Thyroid gland (tissue), 4 donors: ENCODE measurements around the gene DOK7. TPM values are rescaled to one million over a fixed set of nuclear protein-coding genes. Genes with fewer than 3 reads are reported as not detected.

Experiments used
- DNase-seq, 2 donors: peaks; one replicate each; pipeline ENCODE4 v3.0.0-alpha.2; 2019
- H3K27ac ChIP-seq, 3 donors: fragments of 200-600 bp; sonication (generic); 1 replicate in 2 of 3; 2 replicates in 1 of 3; pipeline ENCODE4 v1.5.1; 2016 to 2019; ENCODE audit warnings: mild to moderate bottlenecking in 1 of 3, moderate library complexity in 1 of 3
- H3K27me3 ChIP-seq: fragments of 200-600 bp; sonication (generic); one replicate; pipeline ENCODE4 v1.5.1; 2019
- H3K36me3 ChIP-seq, 2 donors: fragments of 200-600 bp; sonication (generic); one replicate each; pipeline ENCODE4 v1.5.1; 2016 to 2019
- H3K4me1 ChIP-seq, 2 donors: fragments of 200-600 bp; sonication (generic); one replicate each; pipeline ENCODE4 v1.5.1; 2017 to 2019
- H3K4me3 ChIP-seq, 3 donors: fragments of 200-600 bp; sonication (generic); replicated peaks in 1 of 3; 1 replicate in 2 of 3; 2 replicates in 1 of 3; pipeline ENCODE4 v1.5.1; 2016; ENCODE audit warnings: mild to moderate bottlenecking in 1 of 3
- H3K9me3 ChIP-seq: fragments of 200-600 bp; sonication (generic); one replicate; pipeline ENCODE4 v1.5.1; 2017
- CTCF ChIP-seq, 6 experiments: fragments of 200-600 bp in 3 of 6; fragments of 450-650 bp in 3 of 6; sonication (generic) in 3 of 6; IDR thresholded peaks; one replicate each; pipeline ENCODE4 v1.5.1; 2016 to 2019; ENCODE audit warnings: antibody characterized with exemption in 6 of 6, mild to moderate bottlenecking in 2 of 6, inconsistent platforms in 1 of 6, moderate library complexity in 1 of 6
- POLR2A ChIP-seq, 2 donors: fragments of 450-650 bp; IDR thresholded peaks; one replicate each; pipeline ENCODE4 v1.6.1; 2017; ENCODE audit warnings: antibody characterized with exemption in 2 of 2, mild to moderate bottlenecking in 2 of 2, moderate library complexity in 1 of 2
- WGBS, 2 donors: methylation state at CpG; one replicate each; pipeline ENCODE4 v1.1.5; 2017; 5-methylcytosine and 5-hydroxymethylcytosine counted together
- intact Hi-C: fragments of 100-400 bp; cut with DNase I; formaldehyde crosslinking; loops from one replicate; pipeline ENCODE4 v1.15.1; 2023
- total RNA-seq, 4 donors: library from RNA; depleted of rRNA; stranded (reverse); fragments of >200 nt; gene quantifications; one replicate each; pipeline ENCODE4 v1.2.3, GENCODE V29; 2016

Gene DOK7
- total RNA-seq, 4 donors from 2014 or later, result 0.25 to 2.7 (median 0.52) TPM

- TF ChIP-seq POLR2A (IDR thresholded peaks at IDR 0.05), result no peak
- H3K4me3 ChIP-seq, result no peak overlapping the region
- peak in 1 of 2 donors; percentile 43 for DNase-seq
- no peaks in the 10 kb centered on the region for H3K4me1 ChIP-seq
- no peak overlapping the region for H3K27ac ChIP-seq
- intact Hi-C loops, result no loop called here
- no peaks in the 10 kb centered on the region for H3K27me3 ChIP-seq
- H3K9me3 ChIP-seq, result no peaks in the 10 kb centered on the region
- 87 to 89% methylated on average over 6 to 9 of the region's 19 CpGs for WGBS, 2 donors
- H3K36me3 ChIP-seq, result no peaks in the 10 kb centered on the region
These were observed 26.1 kb upstream of the DOK7 start for GRCh38 chr4:3436798-3437581.

- TF ChIP-seq CTCF (IDR thresholded peaks at IDR 0.05) (no peak), POLR2A (IDR thresholded peaks at IDR 0.05) (no peak)
- 79% methylated on average over 8 of the region's 9 CpGs; no CpG with 5 or more reads in 1 of the 2 donors for WGBS, 2 donors
- intact Hi-C loops, result no loop called here
- DNase-seq, result no peak
- no peaks in the 10 kb centered on the region for H3K9me3 ChIP-seq
- H3K27ac ChIP-seq, result no peak overlapping the region
- no peaks in the 10 kb centered on the region for H3K4me1 ChIP-seq
- H3K36me3 ChIP-seq, result no peaks in the 10 kb centered on the region
- H3K27me3 ChIP-seq, result no peaks in the 10 kb centered on the region
- H3K4me3 ChIP-seq, result no peak overlapping the region
These were observed 25.5 kb upstream of the DOK7 start for GRCh38 chr4:3437582-3437936.

- Histone ChIP-seq H3K4me1 (no peaks in the 10 kb centered on the region), H3K4me3 (no peak overlapping the region), H3K9me3 (no peaks in the 10 kb centered on the region), H3K36me3 (no peaks in the 10 kb centered on the region), H3K27me3 (no peaks in the 10 kb centered on the region), H3K27ac (no peak overlapping the region)
- TF ChIP-seq POLR2A (IDR thresholded peaks at IDR 0.05), result no peak
- TF ChIP-seq CTCF (IDR thresholded peaks at IDR 0.05), result no peak
- intact Hi-C loops, result no loop called here
- 67 to 75% methylated on average over 14 to 17 of the region's 28 CpGs for WGBS, 2 donors
- DNase-seq, result no peak
These were observed 24.9 kb upstream of the DOK7 start for GRCh38 chr4:3437998-3438846.

GRCh38 chr4:3438847-3439180, 24.3 kb upstream of the DOK7 start:
- Histone ChIP-seq H3K4me3 (no peak overlapping the region), H3K9me3 (no peaks in the 10 kb centered on the region), H3K27ac (no peak overlapping the region), H3K27me3 (no peaks in the 10 kb centered on the region), H3K36me3 (no peaks in the 10 kb centered on the region), H3K4me1 (no peaks in the 10 kb centered on the region)
- intact Hi-C loops, result no loop called here
- TF ChIP-seq CTCF (IDR thresholded peaks at IDR 0.05), result no peak
- TF ChIP-seq POLR2A (IDR thresholded peaks at IDR 0.05), result no peak
- 57 to 75% methylated on average over 6 to 7 of the region's 10 CpGs for WGBS, 2 donors
- DNase-seq, result no peak

GRCh38 chr4:3439391-3439790, 23.7 kb upstream of the DOK7 start:
- no peaks in the 10 kb centered on the region for H3K36me3 ChIP-seq
- intact Hi-C loops, result no loop called here
- H3K9me3 ChIP-seq, result no peaks in the 10 kb centered on the region
- no peak for DNase-seq
- no peak overlapping the region for H3K27ac ChIP-seq
- H3K4me3 ChIP-seq, result no peak overlapping the region
- H3K4me1 ChIP-seq, result no peaks in the 10 kb centered on the region
- TF ChIP-seq CTCF (IDR thresholded peaks at IDR 0.05) (no peak), POLR2A (IDR thresholded peaks at IDR 0.05) (no peak)
- no peaks in the 10 kb centered on the region for H3K27me3 ChIP-seq
- 61% methylated on average over 12 of the region's 16 CpGs; no CpG with 5 or more reads in 1 of the 2 donors for WGBS, 2 donors
